CD4-positive, CD25-positive, alpha-beta regulatory T cell (primary cell): ENCODE results near the gene RNF151. TPM values are rescaled to one million over a fixed set of nuclear protein-coding genes. Genes with fewer than 3 reads are reported as not detected.

ENCODE experiments used
- ATAC-seq, 2 donors: fragments of 150-1000 bp; cut with Tn5 transposase; one replicate each; pipeline ENCODE4 v1.10.0; 2021; ENCODE audit warnings: low read depth in 2 of 2, moderate number of reproducible peaks in 2 of 2, moderate library complexity in 1 of 2
- DNase-seq, 3 donors: peaks; one replicate each; pipeline versions ENCODE4 v3.0.0 to v3.0.0-alpha.2; 2012 to 2022; ENCODE audit warnings: mixed read lengths in 1 of 3
- H3K27ac ChIP-seq: one replicate; pipeline ENCODE4 v1.7.0; 2013; ENCODE audit warnings: mild to moderate bottlenecking, low read length; ENCODE audit not compliant: insufficient read depth, poor library complexity, severe bottlenecking
- H3K27me3 ChIP-seq: one replicate; pipeline ENCODE4 v1.7.0; 2013; ENCODE audit warnings: low read length; ENCODE audit not compliant: control insufficient read depth, insufficient read depth
- H3K36me3 ChIP-seq: one replicate; pipeline ENCODE4 v1.7.0; 2013; ENCODE audit warnings: mild to moderate bottlenecking, low read length, moderate library complexity; ENCODE audit not compliant: control insufficient read depth, insufficient read depth
- H3K4me1 ChIP-seq: 2 replicates; pipeline ENCODE4 v1.7.0; 2013; ENCODE audit warnings: mild to moderate bottlenecking, low read length; ENCODE audit not compliant: insufficient read depth, control insufficient read depth, poor library complexity, severe bottlenecking
- H3K4me3 ChIP-seq: one replicate; pipeline ENCODE4 v1.7.0; 2013; ENCODE audit warnings: low read depth, mild to moderate bottlenecking, low read length, moderate library complexity
- H3K9me3 ChIP-seq, 2 experiments: 1 replicate in 1 of 2; 2 replicates in 1 of 2; pipeline ENCODE4 v1.7.0; 2013; ENCODE audit warnings: low read length in 2 of 2, mild to moderate bottlenecking in 1 of 2, moderate library complexity in 1 of 2; ENCODE audit not compliant: control insufficient read depth in 2 of 2
- H3K27ac Mint-ChIP-seq, 3 donors: one replicate each; pipeline ENCODE4 v1.8.0; 2020 to 2022; ENCODE audit warnings: mild to moderate bottlenecking in 3 of 3, mixed read lengths in 3 of 3, moderate library complexity in 2 of 3
- H3K27me3 Mint-ChIP-seq: one replicate; pipeline ENCODE4 v1.8.0; 2022; ENCODE audit warnings: mild to moderate bottlenecking, mixed read lengths
- H3K36me3 Mint-ChIP-seq: one replicate; pipeline ENCODE4 v1.8.0; 2020; ENCODE audit warnings: mixed read lengths
- H3K4me1 Mint-ChIP-seq, 4 donors: one replicate each; pipeline ENCODE4 v1.8.0; 2020 to 2022; ENCODE audit warnings: mixed read lengths in 4 of 4, mild to moderate bottlenecking in 1 of 4
- H3K4me3 Mint-ChIP-seq, 4 donors: one replicate each; pipeline ENCODE4 v1.8.0; 2020 to 2022; ENCODE audit warnings: mild to moderate bottlenecking in 4 of 4, mixed read lengths in 4 of 4, moderate library complexity in 3 of 4
- H3K9me3 Mint-ChIP-seq, 7 donors: one replicate each; pipeline ENCODE4 v1.8.0; 2020 to 2022; ENCODE audit warnings: mixed read lengths in 7 of 7, mild to moderate bottlenecking in 3 of 7, moderate library complexity in 2 of 7
- polyA plus RNA-seq, 4 donors: library from polyadenylated mRNA; unstranded; fragments of 300-500 nt; fragmentation: Illumina TruSeq; gene quantifications; one replicate each; pipeline ENCODE4 v1.2.3, GENCODE V29; 2021
- total RNA-seq: library from RNA; stranded (reverse); gene quantifications from one replicate; pipeline ENCODE4 v1.2.3, GENCODE V29; 2022

The RNF151 gene
- total and polyA plus RNA-seq, 5 donors from 2014 or later = not detected

- no peaks in the 10 kb centered on the region for H3K9me3 Mint-ChIP-seq
- H3K4me3 Mint-ChIP-seq = no peak overlapping the region
- peaks cover 9% of the 10 kb centered on the region for H3K36me3 Mint-ChIP-seq
- DNase-seq = no peak
- no peak overlapping the region for H3K27ac ChIP-seq
- H3K4me3 ChIP-seq = no peak overlapping the region
- no peaks in the 10 kb centered on the region for H3K27me3 ChIP-seq
- ATAC-seq = no peak
- H3K4me1 Mint-ChIP-seq = peaks cover 0 to 5% (median under 1%) of the 10 kb centered on the region in 4 donors
- H3K4me1 ChIP-seq = peaks cover 5% of the 10 kb centered on the region
- no peaks in the 10 kb centered on the region for H3K9me3 ChIP-seq
- no peaks in the 10 kb centered on the region for H3K27me3 Mint-ChIP-seq
- peaks cover 23% of the 10 kb centered on the region for H3K36me3 ChIP-seq
- no peak overlapping the region for H3K27ac Mint-ChIP-seq
These were observed 32.5 kb downstream of the RNF151 start for GRCh38 chr16:1998852-1999801.

GRCh38 chr16:1999866-2000514, 33.3 kb downstream of the RNF151 start:
- ATAC-seq (no peak), DNase-seq (no peak)
- Mint-ChIP-seq H3K36me3 (peaks cover 9% of the 10 kb centered on the region), H3K27me3 (no peaks in the 10 kb centered on the region), H3K9me3 (no peaks in the 10 kb centered on the region), H3K4me1 (peaks cover 0 to 10% (median under 1%) of the 10 kb centered on the region in 4 donors), H3K4me3 (no peak overlapping the region), H3K27ac (no peak overlapping the region)
- Histone ChIP-seq H3K4me3 (no peak overlapping the region), H3K36me3 (peaks cover 23% of the 10 kb centered on the region), H3K4me1 (peaks cover 9% of the 10 kb centered on the region), H3K27ac (no peak overlapping the region), H3K27me3 (no peaks in the 10 kb centered on the region), H3K9me3 (no peaks in the 10 kb centered on the region)

GRCh38 chr16:2001035-2001434, 34.4 kb downstream of the RNF151 start:
- no peak overlapping the region for H3K27ac ChIP-seq
- H3K36me3 Mint-ChIP-seq = peaks cover 9% of the 10 kb centered on the region
- no peak overlapping the region for H3K27ac Mint-ChIP-seq
- no peak for DNase-seq
- H3K4me3 Mint-ChIP-seq = no peak overlapping the region
- no peaks in the 10 kb centered on the region for H3K27me3 Mint-ChIP-seq
- peaks cover 0 to 13% (median 4%) of the 10 kb centered on the region in 4 donors for H3K4me1 Mint-ChIP-seq
- H3K9me3 Mint-ChIP-seq = no peaks in the 10 kb centered on the region
- no peaks in the 10 kb centered on the region for H3K9me3 ChIP-seq
- H3K4me3 ChIP-seq = no peak overlapping the region
- peaks cover 23% of the 10 kb centered on the region for H3K36me3 ChIP-seq
- no peaks in the 10 kb centered on the region for H3K27me3 ChIP-seq
- H3K4me1 ChIP-seq = peaks cover 13% of the 10 kb centered on the region
- ATAC-seq = no peak

- H3K9me3 Mint-ChIP-seq = no peaks in the 10 kb centered on the region
- Histone ChIP-seq H3K27ac (no peak overlapping the region), H3K36me3 (peaks cover 23% of the 10 kb centered on the region), H3K27me3 (no peaks in the 10 kb centered on the region), H3K9me3 (no peaks in the 10 kb centered on the region), H3K4me3 (no peak overlapping the region), H3K4me1 (peaks cover 13% of the 10 kb centered on the region)
- DNase-seq (no peak), ATAC-seq (no peak)
- no peak overlapping the region for H3K27ac Mint-ChIP-seq
- H3K4me1 Mint-ChIP-seq = peaks cover 0 to 19% (median 7%) of the 10 kb centered on the region in 4 donors
- no peak overlapping the region for H3K4me3 Mint-ChIP-seq
- peaks cover 9% of the 10 kb centered on the region for H3K36me3 Mint-ChIP-seq
- no peaks in the 10 kb centered on the region for H3K27me3 Mint-ChIP-seq
These were observed 35.0 kb downstream of the RNF151 start for GRCh38 chr16:2001456-2002355.

- no peak overlapping the region for H3K4me3 Mint-ChIP-seq
- Histone ChIP-seq H3K27ac (no peak overlapping the region), H3K27me3 (no peaks in the 10 kb centered on the region), H3K4me3 (no peak overlapping the region), H3K9me3 (no peaks in the 10 kb centered on the region), H3K4me1 (peaks cover 21% of the 10 kb centered on the region), H3K36me3 (peaks cover 23% of the 10 kb centered on the region)
- DNase-seq (no peak), ATAC-seq (no peak)
- H3K27ac Mint-ChIP-seq = no peak overlapping the region
- H3K4me1 Mint-ChIP-seq = peaks cover 0 to 26% (median 7%) of the 10 kb centered on the region in 4 donors
- peaks cover 5% of the 10 kb centered on the region for H3K36me3 Mint-ChIP-seq
- no peaks in the 10 kb centered on the region for H3K27me3 Mint-ChIP-seq
- H3K9me3 Mint-ChIP-seq = no peaks in the 10 kb centered on the region
These were observed 36.0 kb downstream of the RNF151 start for GRCh38 chr16:2002406-2003230.

- H3K27ac Mint-ChIP-seq = no peak overlapping the region
- H3K27me3 ChIP-seq = no peaks in the 10 kb centered on the region
- DNase-seq = no peak
- no peaks in the 10 kb centered on the region for H3K9me3 ChIP-seq
- no peak overlapping the region for H3K27ac ChIP-seq
- ATAC-seq = no peak
- H3K9me3 Mint-ChIP-seq = no peaks in the 10 kb centered on the region
- peaks cover 28% of the 10 kb centered on the region for H3K4me1 ChIP-seq
- H3K4me1 Mint-ChIP-seq = peaks cover 0 to 33% (median 12%) of the 10 kb centered on the region in 4 donors
- no peak overlapping the region for H3K4me3 ChIP-seq
- H3K4me3 Mint-ChIP-seq = no peak overlapping the region
- H3K36me3 Mint-ChIP-seq = peaks cover 1% of the 10 kb centered on the region
- H3K27me3 Mint-ChIP-seq = no peaks in the 10 kb centered on the region
- peaks cover 23% of the 10 kb centered on the region for H3K36me3 ChIP-seq
These were observed 36.7 kb downstream of the RNF151 start for GRCh38 chr16:2003231-2003826.
